Activated naive CD4-positive, alpha-beta T cell treated with Interleukin-2 at 50 U/mL for 16 hours (primary cell): ENCODE measurements around the gene ATXN1.

Experiments
- DNase-seq: peaks from one replicate; pipeline ENCODE4 v3.0.0-alpha.2; 2020

Gene ATXN1

DNA sequence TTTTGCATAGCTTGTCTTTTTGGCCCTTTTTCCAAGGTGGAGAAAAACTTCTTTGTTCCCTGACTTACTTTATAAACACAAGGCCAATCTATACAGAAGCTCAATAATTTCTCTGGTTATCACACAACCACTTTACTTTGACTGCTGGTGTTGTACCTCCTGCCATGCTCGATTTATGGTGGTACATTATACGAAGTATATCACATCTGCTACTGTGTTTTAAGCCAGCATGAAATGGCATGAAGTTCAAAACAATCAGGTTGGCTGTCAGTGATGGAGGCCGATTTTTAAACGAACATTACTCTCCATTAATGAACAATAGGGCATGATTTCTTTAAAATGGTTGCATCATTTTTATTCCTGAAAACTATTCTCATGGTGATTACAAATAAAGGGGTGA is 21.0 kb upstream of the ATXN1 start:
- no peak for DNase-seq

- no peak for DNase-seq
Measured at GRCh38 chr6:16781348-16782169, 20.3 kb upstream of the ATXN1 start.

DNA sequence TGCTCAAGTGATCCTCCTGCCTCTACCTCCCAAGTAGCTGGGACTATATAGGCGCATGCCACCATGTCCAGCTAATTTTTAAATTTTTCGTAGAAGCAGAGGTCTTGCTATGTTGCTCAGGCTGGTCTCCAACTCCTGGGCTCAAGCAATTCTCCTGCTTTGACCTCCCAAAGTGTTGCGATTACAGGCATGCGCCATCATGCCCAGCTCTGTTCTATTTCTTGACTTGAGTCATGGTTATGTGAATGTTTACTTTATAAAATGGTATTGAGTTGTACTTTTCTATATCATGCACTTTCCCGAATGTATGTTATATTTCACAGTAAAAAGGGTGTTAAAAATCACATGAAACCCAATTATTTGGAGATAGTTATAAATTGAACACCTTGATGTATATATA is 17.3 kb upstream of the ATXN1 start:
- no peak for DNase-seq

GRCh38 chr6:16777794-16778193 is 16.5 kb upstream of the ATXN1 start:
- DNase-seq, result no peak

- DNase-seq, result no peak
Measured at GRCh38 chr6:16776394-16777017, 15.2 kb upstream of the ATXN1 start.

GRCh38 chr6:16774437-16774836 is 13.2 kb upstream of the ATXN1 start:
- no peak for DNase-seq

DNA sequence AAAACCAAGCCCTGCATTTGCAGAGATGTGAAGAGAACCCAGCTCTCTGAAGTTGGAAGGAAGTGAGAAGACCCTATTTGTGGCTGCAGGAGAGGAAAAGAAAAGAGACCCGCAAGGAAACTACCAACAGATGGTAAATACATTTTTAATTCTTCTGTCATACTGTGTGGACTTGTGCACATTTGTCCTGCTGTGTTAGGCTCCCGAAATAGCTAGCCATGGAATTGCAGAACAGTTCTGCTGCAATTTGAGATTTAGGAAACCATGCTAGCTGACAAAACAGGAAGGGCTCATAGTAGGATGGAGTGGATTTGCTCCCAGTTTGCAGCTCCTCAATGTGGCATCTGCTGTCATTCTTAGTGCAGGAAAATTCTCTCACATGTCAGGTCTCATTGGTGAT is 12.1 kb upstream of the ATXN1 start:
- no peak for DNase-seq

DNA sequence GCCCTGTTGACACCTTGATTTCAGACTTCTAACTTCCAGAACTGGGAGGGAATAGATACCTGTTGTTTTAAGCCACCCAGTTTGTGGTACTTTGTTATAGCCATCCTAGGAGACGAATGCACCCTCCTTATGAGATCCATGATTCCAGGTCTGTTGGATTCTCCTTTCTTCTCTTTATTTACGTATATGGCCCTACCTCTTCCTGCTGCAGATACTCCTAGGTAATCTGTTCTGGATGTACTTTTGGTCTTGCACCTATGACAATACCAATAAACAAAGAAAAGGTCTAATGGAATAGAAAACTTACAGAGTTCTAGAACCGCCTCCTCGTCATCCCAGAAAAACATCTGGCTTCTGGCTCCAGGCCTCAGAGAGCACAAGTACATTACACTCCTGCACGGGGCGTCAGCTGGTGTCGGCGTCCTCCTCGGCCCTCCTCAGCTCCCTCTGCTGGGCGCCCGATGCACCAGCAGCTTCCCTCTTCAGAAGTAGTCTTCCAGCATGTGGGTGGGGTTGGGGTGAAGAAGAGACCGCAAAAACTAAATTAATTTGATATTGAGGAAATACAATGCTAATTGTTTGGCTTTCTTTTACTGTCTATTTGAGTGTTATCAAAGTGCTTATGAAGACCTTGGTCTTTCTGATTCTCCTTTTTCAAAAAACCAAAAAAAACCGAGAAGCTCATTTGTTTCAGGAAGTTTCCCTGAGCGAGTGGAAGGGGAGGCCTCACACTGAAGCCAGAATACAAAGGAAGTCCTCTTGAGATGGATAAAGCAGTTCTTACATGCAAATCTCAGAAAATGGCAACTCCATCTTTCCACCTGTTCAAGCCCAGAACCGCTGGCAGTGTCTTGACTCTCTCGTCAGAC is 9.7 kb upstream of the ATXN1 start:
- DNase-seq, result peak; percentile 76

- no peak for DNase-seq
Measured at GRCh38 chr6:16769986-16770376, 8.7 kb upstream of the ATXN1 start.

DNA sequence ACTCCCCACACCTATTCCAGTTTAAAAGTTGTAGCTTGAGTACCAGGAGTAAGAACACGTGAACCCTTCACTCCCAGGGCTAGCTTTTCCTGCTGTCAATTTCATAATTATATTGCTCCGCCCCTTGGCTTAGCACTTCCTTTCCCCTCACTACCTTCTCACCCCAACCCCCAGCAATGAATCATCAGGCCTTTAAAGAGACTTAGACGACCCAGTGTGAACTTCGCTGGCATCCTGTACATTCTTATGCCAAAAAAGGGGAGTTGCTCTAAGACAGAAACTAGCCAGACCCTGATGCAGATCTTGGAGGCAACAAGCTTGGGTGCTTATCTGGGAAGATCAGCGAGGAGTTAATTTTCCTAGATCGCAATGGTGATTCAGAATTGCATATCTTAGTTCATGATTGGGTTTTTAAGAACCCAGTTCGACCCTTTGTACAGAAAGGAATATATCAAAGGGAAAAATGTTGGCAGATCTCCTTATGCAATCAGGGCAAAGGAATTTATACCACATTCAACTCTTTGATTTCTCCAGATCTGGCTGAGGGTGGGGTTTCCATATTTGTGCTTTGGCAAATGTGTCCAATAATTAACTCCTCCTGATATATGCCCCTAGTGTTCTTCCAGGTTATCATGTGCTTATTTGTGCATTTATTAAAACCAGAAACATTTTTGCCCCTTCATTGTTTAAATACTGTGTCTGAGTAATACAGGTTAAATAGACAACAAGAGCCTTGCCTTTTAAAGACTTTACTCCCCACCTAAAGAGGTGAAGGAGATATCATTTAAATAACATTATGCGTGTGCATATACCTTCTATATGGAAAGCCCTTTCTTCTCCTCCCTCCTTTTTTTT is 8.1 kb upstream of the ATXN1 start:
- DNase-seq, result peak; percentile 62

DNA sequence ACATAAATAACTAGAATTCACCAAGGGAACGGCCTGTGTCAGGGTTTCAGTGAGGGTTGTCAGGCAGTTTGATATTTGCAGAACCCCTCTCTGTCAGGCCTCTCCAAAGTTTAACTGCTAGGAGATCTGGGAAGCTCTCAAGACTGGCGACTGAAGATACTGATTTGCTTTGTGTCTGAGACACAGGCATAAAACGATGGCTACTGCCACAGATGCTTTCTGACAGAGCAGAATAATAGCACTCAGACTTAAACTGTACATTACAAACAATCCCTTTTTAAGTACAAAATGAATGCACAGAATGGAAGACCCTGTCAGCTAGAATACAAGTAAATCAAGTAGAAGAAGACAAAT is 7.2 kb upstream of the ATXN1 start:
- DNase-seq, result no peak

DNA sequence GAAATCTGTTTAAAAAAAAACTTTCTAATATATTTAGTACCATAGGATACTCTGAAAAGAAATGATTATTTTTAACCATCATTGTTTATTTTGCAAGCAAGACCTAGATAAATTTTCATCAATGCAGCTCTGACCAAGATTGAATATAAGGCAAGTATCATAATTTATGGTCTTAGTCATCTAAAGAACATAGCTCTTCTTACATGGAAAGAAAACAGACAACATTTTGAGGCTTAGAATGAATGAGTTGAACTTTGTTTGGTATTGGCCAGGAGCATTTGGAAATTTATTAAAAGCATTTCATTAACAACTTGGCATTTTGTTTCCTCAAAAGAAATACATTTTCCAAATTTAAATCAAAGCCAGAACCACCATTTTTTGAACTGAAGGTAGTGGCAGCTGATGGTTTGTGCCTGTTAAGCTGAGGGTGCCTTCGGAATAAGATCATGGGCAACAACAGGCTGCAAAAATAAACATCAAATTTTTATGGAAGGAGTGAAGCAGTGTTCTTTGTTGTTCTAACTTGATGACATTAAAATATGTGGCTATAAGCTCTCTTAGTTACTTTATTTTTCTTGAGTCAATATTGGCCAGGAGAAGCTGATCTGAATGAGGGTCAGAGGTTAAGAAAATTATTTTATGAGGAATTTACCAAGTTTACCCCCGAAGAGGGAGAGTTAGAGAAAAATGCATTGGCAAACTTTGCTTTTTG is 6.7 kb upstream of the ATXN1 start:
- no peak for DNase-seq

DNA sequence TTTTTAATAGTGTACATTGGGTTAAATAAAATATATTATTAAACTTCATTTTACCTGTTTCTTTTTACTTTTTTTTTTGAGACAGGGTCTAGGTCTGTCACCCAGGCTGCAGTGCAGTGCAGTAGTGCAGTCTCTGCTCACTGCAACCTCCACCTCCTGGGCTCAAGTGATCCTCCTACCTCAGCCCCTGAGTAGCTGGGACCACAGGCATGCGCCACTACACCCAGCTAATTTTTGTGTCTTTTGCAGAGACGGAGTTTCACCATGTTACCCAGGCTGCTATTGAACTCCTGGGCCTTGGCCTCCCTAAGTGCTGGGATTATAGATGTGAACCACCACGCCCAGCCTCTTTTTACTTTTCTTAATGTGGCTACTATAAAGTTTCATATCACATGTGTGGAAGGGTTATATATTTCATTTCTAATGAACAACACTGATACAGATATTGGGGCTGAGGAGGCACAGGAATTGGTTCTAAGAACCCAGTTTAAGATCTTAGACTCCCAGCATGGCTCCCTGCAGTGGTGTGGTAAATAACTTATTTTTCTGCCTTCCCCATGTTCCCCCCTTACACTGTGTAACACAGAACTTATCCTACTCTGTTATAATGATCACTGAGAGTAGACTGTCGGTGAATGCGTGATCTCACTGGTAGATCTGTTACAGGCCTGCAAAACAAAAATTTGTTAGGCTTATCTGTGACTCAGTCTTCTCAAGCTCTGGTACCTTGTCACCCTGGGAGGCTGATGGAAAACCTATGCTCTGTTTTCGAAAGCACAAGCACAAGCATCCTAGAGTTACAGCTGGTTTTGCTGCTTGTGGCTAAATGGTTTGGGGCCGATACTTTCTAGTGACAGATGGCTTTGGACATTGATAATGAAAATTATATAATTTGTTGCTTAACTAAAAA is 5.8 kb upstream of the ATXN1 start:
- no peak for DNase-seq

DNA sequence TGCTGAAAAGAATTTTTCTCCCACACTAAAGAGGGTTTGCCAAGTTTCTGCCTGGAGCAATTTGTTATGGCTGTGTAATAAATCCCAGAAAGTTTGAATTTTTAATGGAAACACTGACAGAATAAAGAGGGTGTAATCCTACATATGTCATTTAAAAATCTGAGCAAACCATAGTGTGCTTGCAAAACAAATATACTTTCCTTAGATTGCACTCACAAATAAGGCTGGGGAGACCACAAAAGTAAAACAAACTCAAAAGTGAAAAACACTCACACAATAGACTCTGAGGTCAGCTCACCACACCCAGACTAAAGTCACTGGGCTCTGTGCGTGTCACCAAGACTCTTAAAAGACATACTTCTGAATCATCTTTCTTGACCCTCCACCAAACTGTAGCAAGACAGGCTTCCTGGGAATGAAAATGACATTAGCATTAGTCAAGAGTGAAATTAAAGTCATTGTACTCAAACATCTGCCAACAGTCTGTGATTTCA is 4.8 kb upstream of the ATXN1 start:
- DNase-seq, result peak; percentile 52

DNA sequence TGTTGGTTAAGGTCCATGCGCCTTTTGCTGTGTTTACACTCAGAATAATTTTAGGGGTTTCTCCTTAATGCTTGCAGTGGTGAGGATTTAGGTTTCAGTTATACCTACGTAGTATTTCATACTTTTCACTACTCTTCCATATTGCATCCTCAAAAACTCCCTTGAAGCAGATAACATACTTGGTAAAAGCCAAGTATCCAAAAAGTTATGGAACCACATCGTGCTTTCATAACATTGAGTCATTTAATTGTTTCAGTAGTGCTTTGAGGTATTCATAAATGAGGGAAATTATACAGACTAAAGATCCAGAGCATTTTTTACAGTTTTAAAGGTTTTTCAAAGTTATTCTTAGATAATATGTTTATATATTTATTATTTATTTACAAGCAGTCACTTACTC is 4.0 kb upstream of the ATXN1 start:
- DNase-seq, result no peak

DNA sequence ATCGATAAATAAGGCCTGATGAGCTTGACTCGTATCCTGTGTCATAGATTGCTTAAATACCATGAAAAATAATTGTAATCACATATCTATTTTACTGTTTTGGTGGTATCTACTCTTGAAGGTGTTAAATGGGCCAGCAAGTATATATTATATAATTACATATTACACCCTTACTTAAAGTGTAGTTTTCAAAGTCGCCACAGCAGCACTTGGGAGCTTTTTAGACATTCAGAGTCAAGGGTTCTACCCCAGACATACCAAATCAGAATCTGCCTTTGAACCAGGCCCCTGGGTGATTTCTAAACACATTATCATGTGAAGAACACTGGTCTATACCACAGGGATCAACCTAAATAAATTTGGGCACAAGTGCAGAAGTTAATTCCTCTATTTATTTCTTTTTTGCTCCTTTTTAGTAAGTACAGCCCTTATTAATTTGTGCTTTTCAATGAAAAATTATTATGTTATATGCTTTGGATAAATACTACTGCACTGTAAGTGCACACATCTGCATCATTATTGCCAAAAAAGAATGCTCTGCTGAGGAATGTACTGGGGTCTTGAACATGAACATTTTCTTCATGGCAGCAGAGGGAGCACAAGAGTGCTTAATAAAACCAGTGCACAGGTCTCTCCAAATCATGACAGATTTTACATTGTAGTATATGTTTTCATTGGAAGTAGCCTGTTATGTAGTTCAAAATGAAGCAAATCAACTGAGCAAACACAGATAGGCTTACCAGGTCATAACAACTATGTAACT is 3.1 kb upstream of the ATXN1 start:
- no peak for DNase-seq

GRCh38 chr6:16762550-16763477 is 1.6 kb upstream of the ATXN1 start:
- DNase-seq, result peak; percentile 70

- no peak for DNase-seq
Measured at GRCh38 chr6:16762268-16762549, 949 bp upstream of the ATXN1 start.
